SK-MEL-5 (cell line): ENCODE measurements around the gene ASB2. TPM values are rescaled to one million over a fixed set of nuclear protein-coding genes. Genes with fewer than 3 reads are reported as not detected.

ENCODE experiments used
- DNase-seq: peaks from one replicate; pipeline ENCODE4 v3.0.0-alpha.2; 2016; ENCODE audit warnings: low read depth, low spot score
- in situ Hi-C: cut with HindIII; loops from 2 replicates; pipeline ENCODE4 v1.10.0; 2016; ENCODE audit warnings: low sequenced_read_pairs, high pct_unique_total_duplicates, low pct_unique_long_range_greater_than_20kb
- polyA plus RNA-seq, 2 experiments: library from polyadenylated mRNA; depleted of rRNA; stranded (reverse); fragments of >200 nt; gene quantifications; 2 replicates each; pipeline ENCODE4 v1.2.3, GENCODE V29; 2015
- total RNA-seq: library from RNA; depleted of rRNA; stranded (reverse); fragments of >200 nt; shearing (Covaris generic); gene quantifications from 2 replicates; pipeline ENCODE4 v1.2.3, GENCODE V29; 2014; rRNA removed

The ASB2 gene, protein sequence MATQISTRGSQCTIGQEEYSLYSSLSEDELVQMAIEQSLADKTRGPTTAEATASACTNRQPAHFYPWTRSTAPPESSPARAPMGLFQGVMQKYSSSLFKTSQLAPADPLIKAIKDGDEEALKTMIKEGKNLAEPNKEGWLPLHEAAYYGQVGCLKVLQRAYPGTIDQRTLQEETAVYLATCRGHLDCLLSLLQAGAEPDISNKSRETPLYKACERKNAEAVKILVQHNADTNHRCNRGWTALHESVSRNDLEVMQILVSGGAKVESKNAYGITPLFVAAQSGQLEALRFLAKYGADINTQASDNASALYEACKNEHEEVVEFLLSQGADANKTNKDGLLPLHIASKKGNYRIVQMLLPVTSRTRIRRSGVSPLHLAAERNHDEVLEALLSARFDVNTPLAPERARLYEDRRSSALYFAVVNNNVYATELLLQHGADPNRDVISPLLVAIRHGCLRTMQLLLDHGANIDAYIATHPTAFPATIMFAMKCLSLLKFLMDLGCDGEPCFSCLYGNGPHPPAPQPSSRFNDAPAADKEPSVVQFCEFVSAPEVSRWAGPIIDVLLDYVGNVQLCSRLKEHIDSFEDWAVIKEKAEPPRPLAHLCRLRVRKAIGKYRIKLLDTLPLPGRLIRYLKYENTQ
- 3.8 and 3.9 TPM in 2 replicates for total RNA-seq
- polyA plus RNA-seq (2015; cell fraction: cytosol; rRNA removed) = 1.5 and 2.2 TPM in 2 replicates
- polyA plus RNA-seq (2015; cell fraction: nucleus; rRNA removed) = 1.1 TPM in 2 replicates

DNA sequence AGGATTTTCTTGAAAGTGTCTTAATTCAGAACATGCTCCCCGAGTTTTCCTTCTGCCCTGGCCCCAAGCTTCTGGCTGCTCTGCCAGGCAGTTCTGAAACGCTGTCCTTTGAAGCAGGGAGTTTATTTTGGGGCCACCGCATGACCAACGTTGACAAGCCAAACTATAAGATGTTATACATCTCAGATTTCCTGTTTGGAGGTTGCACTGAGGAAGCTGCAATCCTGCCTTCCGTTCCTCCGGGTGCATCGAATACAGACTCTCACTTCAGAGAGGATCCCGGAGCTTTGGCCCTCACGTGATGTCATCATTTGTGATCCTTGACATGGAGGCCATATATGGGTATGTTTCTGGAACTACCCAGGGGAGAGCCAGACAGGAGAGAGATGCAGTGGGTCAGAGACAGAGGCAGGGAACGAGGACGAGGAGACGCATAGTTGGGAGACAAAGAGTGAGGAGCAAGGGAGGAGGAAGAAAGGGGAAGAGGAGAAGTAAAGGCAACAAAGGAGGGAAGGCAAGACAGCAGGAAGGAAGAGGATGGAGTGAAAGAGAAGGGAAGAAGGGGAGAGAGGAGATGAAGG lies at the start of gene ASB2:
Gene ASB2 (minus strand): TSS at position 94 of the 581 bp plus-strand sequence. CDS start 12,031 bp downstream, outside the sequence.
- in situ Hi-C loops = no loop called here
- peak; percentile 52 for DNase-seq

DNA sequence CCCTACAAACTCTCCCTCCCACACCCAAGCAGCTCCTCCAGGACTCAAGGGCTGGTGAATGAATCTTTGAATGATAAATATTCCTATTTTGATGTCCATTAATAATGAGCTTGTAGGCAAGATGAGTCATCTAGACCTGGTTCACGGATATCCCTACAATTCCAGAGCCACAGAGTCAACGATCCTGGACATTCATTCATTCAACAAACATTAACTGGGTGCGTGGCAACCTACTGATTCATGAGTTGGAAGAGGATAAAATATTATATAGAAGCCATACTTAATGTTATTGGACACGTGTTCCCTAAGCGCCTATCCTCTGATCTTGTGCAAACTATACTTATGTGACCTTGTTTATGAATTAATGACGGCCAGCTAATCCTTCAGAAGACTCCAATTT lies 49.4 kb upstream of the ASB2 start:
- DNase-seq = no peak
- in situ Hi-C loops = loop anchor here (25.0 kb wide), 1 partner anchor 162 kb away; no protein-coding TSS in a partner anchor

DNA sequence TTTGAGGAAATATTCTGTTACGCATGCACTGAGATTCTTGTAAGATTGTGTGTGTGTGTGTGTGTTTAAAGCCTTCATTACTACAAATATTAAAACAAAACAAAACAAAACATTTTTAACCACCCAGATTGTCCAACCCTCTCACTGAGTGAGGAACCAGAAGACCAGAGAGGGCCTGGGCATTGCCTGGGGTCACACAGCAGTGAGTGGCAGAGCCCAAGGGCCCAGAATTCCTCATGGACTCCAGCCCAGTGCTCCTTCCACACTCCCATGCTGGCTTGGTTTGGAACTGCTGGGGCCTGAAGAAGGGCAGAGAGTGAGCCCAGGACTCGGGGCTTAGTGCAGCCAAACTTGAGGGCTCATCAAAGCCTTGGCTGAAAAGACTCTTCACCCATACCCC lies 48.2 kb upstream of the ASB2 start:
- DNase-seq = no peak
- in situ Hi-C loops = no loop called here

DNA sequence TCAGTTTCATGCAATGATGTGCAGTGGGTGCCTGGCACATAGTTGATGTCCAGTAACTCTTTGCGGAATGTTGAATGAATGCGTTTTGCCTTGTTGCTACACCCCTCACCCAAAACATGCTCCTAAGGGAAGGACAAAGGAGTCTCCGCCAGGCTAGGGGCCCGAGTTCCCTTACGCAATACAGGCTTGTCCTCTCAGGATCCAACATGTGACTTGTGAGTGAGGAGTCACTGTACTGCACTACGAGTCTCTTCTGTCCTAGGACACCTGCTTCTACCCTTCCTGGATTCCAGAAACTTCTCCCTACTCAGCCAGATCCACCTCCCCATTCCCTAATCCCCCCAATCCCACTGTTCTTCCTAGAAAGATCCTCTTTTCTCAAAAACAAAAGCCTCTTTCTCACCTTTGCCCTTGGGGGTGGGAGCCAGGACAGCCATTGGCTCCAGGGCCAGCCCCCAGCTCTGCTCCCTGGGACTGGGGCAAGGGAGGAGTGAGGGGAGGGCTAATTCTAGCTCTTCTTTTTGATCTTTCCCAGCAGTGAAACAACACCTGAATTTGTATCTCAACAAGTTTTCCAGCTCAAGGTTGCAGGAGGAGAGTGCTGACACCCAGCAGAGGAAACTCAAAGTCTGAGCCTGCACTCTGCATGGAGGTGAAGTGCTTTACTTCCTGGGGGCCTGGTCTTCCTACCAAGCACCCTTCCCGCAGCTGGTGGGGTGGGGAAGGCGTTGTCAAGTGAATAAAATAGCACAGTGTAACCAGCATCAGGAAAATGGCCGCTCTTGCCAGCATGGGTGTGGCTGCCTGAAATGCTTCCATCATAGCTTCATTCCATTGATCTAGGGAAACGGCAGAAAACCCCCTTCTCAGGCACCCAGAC lies 46.4 kb upstream of the ASB2 start:
- DNase-seq = no peak
- in situ Hi-C loops = no loop called here

DNA sequence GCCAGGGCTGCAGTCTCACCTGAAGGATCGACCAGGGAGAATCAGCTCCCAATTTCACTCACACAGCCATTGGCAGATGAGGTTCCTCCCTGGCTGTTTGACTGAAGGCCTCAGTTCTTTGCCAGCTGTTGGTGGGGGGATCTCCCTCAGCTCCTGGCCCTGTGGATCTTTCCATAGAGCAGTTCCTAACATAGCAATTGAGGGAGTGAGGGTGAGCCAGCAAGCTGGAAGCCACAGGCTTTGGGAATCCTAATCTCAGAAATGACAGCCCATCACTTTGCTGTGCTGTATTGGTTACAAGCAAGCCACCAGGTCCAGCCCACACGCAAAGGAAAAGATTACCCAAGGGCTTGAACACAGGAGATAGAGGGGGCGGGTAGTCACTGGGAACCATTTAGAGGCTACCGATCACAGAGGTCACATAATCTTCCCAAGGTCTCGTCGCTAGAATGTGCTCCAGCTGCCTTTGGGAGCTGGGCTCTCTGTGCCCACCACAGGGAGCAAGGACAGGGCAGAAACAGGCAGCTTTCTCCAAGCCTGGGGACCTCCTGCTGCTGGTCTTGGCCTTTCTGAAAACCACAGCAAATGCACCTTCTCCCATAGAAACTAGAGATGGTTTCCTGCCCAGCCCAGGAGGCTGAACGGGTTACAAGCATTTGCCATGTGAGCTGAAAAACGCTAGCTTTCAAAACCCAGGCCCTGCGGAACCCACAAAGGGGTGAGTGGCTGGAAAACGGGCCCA lies 45.2 kb upstream of the ASB2 start:
- in situ Hi-C loops = no loop called here

DNA sequence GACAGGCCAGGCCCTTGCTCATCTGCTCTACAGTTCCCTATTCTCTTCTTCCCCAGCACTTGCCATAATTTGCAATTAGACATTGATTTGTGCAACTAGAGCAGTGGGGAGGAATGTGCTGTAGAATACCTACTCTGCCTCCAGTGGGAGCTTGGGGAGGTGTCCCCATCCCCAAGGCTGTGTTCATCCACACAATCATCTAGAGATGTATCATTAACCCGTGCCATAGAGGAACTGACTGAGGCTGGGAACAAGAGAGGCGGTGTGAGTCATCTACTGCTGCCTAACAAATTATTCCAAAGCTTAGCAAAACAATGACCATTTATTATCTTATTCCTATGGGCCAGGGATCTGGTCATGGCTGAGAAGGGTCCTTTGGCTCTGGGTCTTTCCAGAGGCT lies 44.6 kb upstream of the ASB2 start:
- peak; percentile 57 for DNase-seq
- in situ Hi-C loops = no loop called here

More for the DNA sequence above, 45.2 kb upstream of the ASB2 start:
- DNase-seq = no peak

DNA sequence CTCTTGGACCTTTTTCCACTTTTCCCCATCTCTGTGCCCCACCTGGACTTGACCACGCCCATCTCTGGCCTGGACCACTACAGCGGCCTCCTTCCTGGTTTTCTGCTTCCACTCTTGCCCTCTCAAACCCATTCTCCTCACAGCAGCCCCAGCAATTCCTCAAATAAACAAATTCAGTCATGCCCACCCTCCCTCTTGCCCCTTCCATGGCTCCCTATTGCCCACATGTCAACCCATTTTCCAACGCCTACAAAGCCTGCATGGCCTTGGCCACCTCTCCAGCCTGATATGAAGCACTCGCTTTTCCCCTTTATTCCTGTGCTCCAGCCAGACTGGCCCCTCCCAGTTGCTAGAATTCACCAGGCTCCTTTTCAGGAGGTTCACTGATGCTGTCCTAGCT lies 43.9 kb upstream of the ASB2 start:
- DNase-seq = no peak

DNA sequence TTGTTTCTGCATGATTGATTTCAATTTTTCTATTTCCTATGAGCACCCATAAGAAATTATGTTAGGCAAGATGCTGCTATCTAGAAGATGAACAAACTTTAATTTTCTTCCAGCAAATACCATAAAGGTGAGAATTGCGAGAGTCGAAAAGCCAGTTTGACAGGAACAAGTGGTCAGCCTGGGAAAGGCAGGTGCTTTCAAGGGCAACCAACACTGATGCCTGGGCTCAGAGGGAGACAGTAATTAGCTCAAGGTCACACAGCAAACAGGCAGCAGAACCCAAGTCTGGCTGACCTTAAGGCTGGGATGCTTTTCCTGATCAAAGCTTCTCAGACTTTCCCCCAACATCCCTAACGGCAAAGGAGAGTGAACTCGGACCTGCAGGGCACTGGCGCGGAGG lies 43.0 kb upstream of the ASB2 start:
- in situ Hi-C loops = no loop called here
- DNase-seq = no peak

More for the DNA sequence above, 43.9 kb upstream of the ASB2 start:
- in situ Hi-C loops = no loop called here

DNA sequence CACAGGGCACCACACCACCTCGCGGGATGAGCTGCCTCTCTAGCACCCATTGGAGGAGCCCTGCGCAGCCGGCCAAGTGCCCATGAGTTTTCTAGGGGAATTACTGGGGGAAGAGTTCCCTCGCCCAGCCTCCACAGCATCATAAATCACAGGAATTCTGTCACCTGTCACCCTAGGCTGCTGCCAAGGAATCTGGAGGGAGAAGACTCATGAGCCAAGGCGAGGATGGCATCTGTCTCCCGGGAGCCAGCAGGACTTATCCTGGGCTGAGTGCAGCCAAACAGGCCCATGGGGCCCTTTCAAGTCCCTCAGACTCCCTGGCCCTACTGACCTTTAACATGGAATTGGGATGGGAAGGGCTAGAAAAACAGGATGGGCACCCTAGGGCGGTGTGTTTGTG lies 41.9 kb upstream of the ASB2 start:
- in situ Hi-C loops = no loop called here
- no peak for DNase-seq

DNA sequence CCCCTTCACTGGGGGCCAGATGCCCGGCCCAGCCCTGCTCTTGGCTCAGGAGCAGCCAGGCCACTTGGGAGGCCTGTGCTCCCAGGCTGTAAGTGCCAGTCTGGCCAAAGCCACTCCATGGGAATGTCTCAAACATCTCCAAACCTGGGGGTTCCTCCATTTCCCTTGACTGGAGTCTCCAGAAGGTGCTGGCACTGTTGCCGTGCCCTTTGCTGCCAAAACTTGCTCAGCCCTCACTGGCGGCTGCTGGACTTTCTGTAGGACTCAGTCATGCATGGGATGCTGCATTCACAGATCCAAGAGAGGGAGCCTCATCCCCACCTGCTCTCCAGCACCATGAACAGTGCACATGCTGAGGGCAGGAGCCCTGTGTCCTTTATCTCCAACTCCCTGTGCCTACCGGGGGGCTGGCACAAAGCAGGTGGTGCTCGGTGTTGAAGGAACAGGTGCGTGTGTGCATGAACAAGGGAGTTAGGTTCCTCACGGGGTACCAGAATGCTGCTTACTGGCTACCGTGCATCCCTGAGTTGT lies 40.1 kb upstream of the ASB2 start:
- DNase-seq = no peak
- in situ Hi-C loops = no loop called here

DNA sequence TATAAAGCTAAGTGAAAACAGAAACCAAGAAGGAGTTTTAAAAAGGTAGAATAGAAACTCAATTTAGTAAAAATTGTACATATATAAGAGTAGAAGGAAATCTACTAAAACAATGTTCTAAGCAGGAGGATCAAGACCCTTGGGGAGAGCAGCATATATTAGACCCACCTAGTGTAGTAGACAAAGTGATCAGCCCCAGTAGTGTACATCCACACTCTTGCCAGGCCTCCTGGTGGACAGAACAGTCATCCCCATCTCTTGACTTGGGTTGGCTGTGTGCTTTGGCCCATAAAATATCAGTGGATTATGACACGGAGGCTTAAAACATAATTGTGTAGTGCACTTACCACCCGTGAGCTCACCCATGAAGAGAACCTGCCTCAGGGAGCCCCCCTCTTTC lies 38.9 kb upstream of the ASB2 start:
- no peak for DNase-seq
- in situ Hi-C loops = no loop called here

DNA sequence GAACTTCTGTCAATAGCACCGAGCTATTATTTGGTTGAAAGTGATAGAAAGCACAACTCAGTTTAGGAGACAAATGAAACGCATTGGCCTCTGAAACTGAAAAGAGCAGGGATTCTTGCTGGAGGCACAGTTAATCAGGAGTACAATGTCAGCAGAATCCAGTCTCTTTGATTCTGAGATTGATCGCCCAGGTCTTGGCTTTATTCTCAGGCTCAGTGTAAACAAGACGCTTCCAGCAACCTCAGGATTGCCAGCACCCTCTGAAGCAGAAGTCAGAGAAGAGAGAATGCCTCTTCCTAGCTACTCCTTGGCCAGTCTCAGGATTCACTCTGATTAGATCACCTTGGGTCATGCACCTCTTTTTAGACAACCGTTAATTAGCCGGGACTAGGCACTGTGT lies 38.0 kb upstream of the ASB2 start:
- in situ Hi-C loops = no loop called here
- DNase-seq = no peak

DNA sequence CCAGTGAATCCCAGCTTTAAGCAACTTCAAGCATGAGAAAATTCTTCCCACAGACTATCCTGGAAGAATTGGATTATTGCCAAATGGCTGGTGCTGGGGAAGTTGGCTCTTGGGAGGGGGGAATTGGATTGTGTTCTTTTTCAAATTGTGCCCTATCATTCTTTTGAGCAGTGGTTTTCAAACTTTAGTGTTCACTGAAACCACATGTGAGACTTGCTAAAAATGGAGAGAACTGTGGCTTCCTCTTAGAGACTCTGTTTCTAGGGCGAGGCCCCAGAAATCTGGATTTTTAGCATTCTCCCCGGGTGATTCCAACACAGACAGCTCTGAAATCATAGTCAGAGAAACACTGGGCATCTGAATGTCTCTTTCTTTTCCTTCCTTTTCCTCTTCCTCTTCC lies 35.4 kb upstream of the ASB2 start:
- DNase-seq = no peak
- in situ Hi-C loops = no loop called here

DNA sequence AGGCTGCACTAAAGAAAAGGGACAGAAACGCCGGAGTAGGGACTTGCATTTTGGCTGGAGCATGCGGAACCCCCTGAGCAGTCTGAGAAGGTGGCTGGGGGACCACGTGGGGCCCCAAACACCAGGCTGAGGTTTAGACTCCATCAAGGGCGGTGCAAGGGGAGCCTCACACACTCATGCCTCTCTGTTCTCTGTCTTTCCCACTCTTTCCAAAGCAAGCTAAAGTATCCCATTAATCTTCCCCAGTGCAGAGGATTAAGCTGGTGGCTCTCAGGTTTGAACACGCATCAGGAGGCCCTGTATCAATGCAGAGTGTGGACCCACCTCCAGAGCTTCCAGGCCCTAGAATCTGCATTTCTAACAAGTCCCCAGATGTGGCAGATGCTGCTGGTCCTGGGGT lies 34.3 kb upstream of the ASB2 start:
- DNase-seq = no peak
- in situ Hi-C loops = no loop called here

DNA sequence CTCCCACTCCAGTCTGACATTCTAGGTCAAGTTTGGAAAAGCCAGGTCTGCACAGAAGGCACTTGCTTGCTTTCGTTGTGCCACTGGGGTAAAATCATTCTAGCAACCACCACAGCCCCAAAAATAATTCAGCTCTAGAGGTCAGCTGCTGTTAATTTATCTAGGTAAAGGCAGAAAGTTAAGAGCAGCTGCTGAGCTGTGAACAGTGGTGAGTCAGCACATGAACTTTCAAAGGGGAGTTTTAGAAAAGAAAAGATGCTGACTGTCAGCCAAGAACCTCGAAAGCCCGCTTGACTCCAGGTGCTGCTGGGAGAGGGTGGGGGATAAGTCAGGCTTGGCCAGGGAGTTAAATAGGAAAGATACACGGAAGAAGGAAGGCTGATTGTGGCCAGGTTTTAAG lies 33.4 kb upstream of the ASB2 start:
- no peak for DNase-seq
- in situ Hi-C loops = no loop called here

DNA sequence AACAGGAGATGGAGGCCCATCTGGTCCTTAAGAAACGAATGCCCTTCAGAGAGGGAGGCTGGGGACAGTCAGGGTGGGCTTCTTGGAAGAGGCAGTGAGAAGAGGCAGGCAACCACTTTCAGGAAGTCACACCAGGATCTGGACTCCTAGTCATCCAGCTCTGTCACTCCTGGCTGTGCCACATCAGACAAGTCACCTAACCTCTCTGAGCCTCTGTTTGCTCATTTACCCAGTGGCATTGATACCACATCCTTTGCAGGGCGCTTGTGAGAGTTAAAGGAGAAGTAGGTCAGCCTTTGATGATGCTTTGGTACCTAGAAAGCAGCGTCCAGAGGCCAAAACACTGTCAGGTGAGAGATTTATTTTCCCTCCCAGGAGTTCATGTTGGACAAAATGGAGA lies 31.9 kb upstream of the ASB2 start:
- in situ Hi-C loops = no loop called here
- no peak for DNase-seq
